Measurements from ENCODE around the gene TTC22.
"Not testable (repeated sequence)": the region's sequence is repeated elsewhere in the genome, so short reads cannot be mapped to it uniquely, and the experiment has no call there.

The TTC22 gene

GRCh38 chr1:54786778-54787177 lies 14.3 kb downstream of the TTC22 start:
- DNase-seq (ENCODE audit: low spot score): no peak

GRCh38 chr1:54784066-54784465 lies 17.1 kb downstream of the TTC22 start:
- no peak for DNase-seq (ENCODE audit: low spot score)

- DNase-seq (ENCODE audit: low spot score): no peak
Measured at GRCh38 chr1:54782588-54782987, 18.5 kb downstream of the TTC22 start.

GRCh38 chr1:54782156-54782555 lies 19.0 kb downstream of the TTC22 start:
- DNase-seq (ENCODE audit: low spot score): no peak

- DNase-seq (ENCODE audit: low spot score): no peak
Measured at GRCh38 chr1:54781023-54781723, 19.9 kb downstream of the TTC22 start.

GRCh38 chr1:54777431-54777830 lies 23.7 kb downstream of the TTC22 start:
- DNase-seq (ENCODE audit: low spot score): no peak

- no peak for DNase-seq (ENCODE audit: low spot score)
Measured at GRCh38 chr1:54777011-54777410, 24.1 kb downstream of the TTC22 start.

- DNase-seq (ENCODE audit: low spot score): not testable (repeated sequence)
Measured at GRCh38 chr1:54775828-54776721, 25.0 kb downstream of the TTC22 start.

- peak; percentile 5 for DNase-seq (ENCODE audit: low spot score)
Measured at GRCh38 chr1:54774820-54775498, 26.2 kb downstream of the TTC22 start.

GRCh38 chr1:54772951-54773350 lies 28.2 kb downstream of the TTC22 start:
- DNase-seq (ENCODE audit: low spot score): no peak

- no peak for DNase-seq (ENCODE audit: low spot score)
Measured at GRCh38 chr1:54768093-54768492, 33.0 kb downstream of the TTC22 start.

- no peak for DNase-seq (ENCODE audit: low spot score)
Measured at GRCh38 chr1:54767526-54767925, 33.6 kb downstream of the TTC22 start.

- no peak for DNase-seq (ENCODE audit: low spot score)
Measured at GRCh38 chr1:54766726-54767125, 34.4 kb downstream of the TTC22 start.

GRCh38 chr1:54764922-54765561 lies 36.1 kb downstream of the TTC22 start:
- no peak for DNase-seq (ENCODE audit: low spot score)

- peak; percentile 100 for DNase-seq (ENCODE audit: low spot score)
Measured at GRCh38 chr1:54764133-54764921, 36.8 kb downstream of the TTC22 start, which contains the start of gene PARS2. PARS2 (minus strand) TSS chr1:54764523; CDS start chr1:54759161, 5,362 bp downstream.

GRCh38 chr1:54763816-54764132 lies 37.3 kb downstream of the TTC22 start:
- DNase-seq (ENCODE audit: low spot score): peak; percentile 8

GRCh38 chr1:54758678-54759348 lies 42.3 kb downstream of the TTC22 start:
- no peak for DNase-seq (ENCODE audit: low spot score)

GRCh38 chr1:54757833-54758232 lies 43.3 kb downstream of the TTC22 start:
- DNase-seq (ENCODE audit: low spot score): no peak

GRCh38 chr1:54754486-54755285 lies 46.4 kb downstream of the TTC22 start:
- no peak for DNase-seq (ENCODE audit: low spot score)

GRCh38 chr1:54754045-54754444 lies 47.1 kb downstream of the TTC22 start:
- DNase-seq (ENCODE audit: low spot score): no peak

Data from hematopoietic multipotent progenitor cell treated with erythropoietin and hydrocortisone succinate and interleukin-3 and kit ligand, for 15 days (in vitro differentiated cells).